Activated CD8-positive, alpha-beta T cell treated with anti-CD3 and anti-CD28 coated beads, Interleukin-2, amount 10 ng/mL, durations not matched to agents 7 days and 5 days (primary cell): Measurements from ENCODE around the gene BEST3. TPM values are rescaled to one million over a fixed set of nuclear protein-coding genes. Genes with fewer than 3 reads are reported as not detected.

Experiments
- ATAC-seq: fragments of 150-1000 bp; cut with Tn5 transposase; one replicate; pipeline ENCODE4 v1.10.0; 2021; ENCODE audit warnings: moderate library complexity
- CTCF ChIA-PET: fragments of 350-600 bp; sonication (Branson Sonifier 250); formaldehyde crosslinking; loops from one replicate; lab custom pipeline; 2021; ENCODE audit warnings: antibody characterized with exemption; lab: Charles Lee
- POLR2A ChIA-PET: fragments of 350-600 bp; sonication (Branson Sonifier 250); formaldehyde crosslinking; loops from one replicate; lab custom pipeline; 2021; ENCODE audit warnings: antibody characterized with exemption; lab: Charles Lee
- DNase-seq: peaks from one replicate; pipeline ENCODE4 v3.0.0-alpha.2; 2020
- H3K27ac Mint-ChIP-seq: one replicate; pipeline ENCODE4 v1.8.0; 2021; ENCODE audit warnings: mild to moderate bottlenecking, mixed read lengths
- H3K27me3 Mint-ChIP-seq: one replicate; pipeline ENCODE4 v1.8.0; 2021; ENCODE audit warnings: low read depth, mixed read lengths
- H3K36me3 Mint-ChIP-seq: one replicate; pipeline ENCODE4 v1.8.0; 2021; ENCODE audit warnings: low read depth, mixed read lengths
- H3K4me1 Mint-ChIP-seq: one replicate; pipeline ENCODE4 v1.8.0; 2021; ENCODE audit warnings: low read depth, mixed read lengths
- H3K4me3 Mint-ChIP-seq: one replicate; pipeline ENCODE4 v1.8.0; 2021; ENCODE audit warnings: mild to moderate bottlenecking, mixed read lengths
- H3K9me3 Mint-ChIP-seq: one replicate; pipeline ENCODE4 v1.8.0; 2022; ENCODE audit warnings: mixed read lengths; ENCODE audit not compliant: insufficient read depth
- total RNA-seq, 2 experiments: library from RNA; stranded (reverse); gene quantifications; one replicate each; pipeline ENCODE4 v1.2.3, GENCODE V29; 2021

BEST3 gene
- total RNA-seq, 2 experiments from 2014 or later: not detected

DNA sequence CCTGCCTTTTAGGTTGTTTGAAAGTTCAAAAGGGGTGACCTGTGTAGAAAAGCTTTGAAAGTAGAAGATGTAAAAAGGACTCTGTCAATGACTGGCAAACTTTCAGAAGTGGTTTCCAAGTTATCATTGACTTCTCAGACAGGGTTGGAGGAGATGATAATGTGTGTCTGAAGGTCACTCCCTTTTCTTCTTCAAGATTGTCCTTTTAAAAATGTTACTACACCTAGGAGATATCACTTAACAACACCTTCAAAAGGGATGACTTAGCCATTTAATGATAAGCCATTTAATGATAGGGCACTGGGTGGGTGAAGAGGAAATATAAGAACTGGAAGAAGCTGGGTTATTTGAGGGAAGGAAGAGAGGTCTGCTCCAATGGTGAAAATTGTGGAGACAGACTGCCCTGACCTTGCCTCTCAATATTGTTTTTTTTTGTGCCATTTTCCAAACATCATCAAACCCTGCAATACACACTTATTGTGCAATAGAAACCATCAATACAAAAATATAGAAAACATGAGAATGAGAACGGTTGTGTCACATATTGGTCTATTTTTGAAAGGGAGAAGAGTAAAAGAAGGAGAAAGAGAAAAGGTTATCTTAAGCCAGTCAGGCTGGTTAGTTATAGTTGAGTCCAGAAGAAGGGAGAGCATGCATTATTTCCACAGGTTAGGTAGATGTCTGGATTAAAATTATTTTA is 38.8 kb downstream of the BEST3 start:
- Mint-ChIP-seq H3K9me3 (no peaks in the 10 kb centered on the region), H3K4me3 (no peak overlapping the region), H3K4me1 (no peaks in the 10 kb centered on the region), H3K27ac (no peak overlapping the region), H3K27me3 (peaks cover 35% of the 10 kb centered on the region), H3K36me3 (no peaks in the 10 kb centered on the region)
- ChIA-PET CTCF (no interaction called here), POLR2A (no interaction called here)
- ATAC-seq: no peak
- no peak for DNase-seq

DNA sequence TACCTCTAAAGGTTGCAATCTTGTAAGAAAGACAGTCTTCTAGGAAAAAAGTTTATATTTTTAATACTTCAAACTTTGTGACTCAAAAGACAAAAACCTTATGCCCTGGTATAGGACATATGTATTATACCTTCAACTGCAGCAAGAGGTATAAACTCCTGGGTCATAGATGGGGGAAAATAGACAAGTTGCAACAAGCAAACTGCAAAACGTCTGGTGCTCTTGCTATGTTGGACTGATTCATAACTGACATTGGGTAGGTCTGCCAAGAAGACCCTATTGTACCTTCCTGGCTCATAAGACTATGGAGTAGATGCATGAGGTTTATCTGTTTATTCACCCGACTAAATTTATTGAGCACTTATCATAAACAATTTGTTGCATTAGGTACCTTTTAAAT is 40.9 kb downstream of the BEST3 start:
- CTCF ChIA-PET: no interaction called here
- Mint-ChIP-seq H3K9me3 (no peaks in the 10 kb centered on the region), H3K36me3 (no peaks in the 10 kb centered on the region), H3K4me1 (no peaks in the 10 kb centered on the region), H3K27ac (no peak overlapping the region), H3K4me3 (no peak overlapping the region), H3K27me3 (peaks cover 24% of the 10 kb centered on the region)
- no peak for ATAC-seq
- POLR2A ChIA-PET: no interaction called here
- DNase-seq: no peak

DNA sequence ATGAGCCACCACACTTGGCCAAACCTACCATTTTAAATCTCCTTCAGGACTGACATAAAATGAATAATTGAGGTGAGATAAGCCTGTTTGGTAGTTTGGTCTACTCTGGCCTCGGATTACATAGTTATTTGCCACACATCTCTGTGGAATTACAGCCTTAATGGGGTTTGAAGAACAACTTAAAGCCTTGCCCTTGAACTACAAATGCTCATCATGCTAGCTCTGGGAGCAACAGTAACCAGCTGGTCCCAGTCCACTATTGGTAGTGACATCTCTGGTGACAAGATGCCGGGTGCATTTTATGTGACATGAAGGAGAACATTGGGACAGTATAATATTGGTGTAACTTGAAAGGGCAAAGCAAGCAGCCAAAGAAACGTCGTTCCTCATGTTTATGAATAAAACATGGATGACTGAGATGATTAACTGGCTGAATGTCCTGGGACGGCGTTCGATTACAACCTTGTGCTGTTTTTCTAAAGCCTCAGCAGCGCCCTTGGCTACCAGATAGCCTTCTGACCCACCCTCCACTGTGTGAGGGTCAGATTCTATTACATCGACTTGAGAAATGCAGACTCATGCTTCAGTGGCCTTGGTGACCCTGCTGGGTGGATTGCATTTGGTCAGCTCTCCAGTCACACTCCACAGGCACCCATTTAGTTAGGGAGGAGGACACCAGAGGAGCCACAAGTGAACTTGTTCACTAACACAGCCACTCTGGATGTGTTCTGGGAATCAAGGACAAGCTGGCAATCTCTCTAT is 41.5 kb downstream of the BEST3 start:
- CTCF ChIA-PET: no interaction called here
- H3K27me3 Mint-ChIP-seq: peaks cover 21% of the 10 kb centered on the region
- ATAC-seq: no peak
- no peaks in the 10 kb centered on the region for H3K9me3 Mint-ChIP-seq
- H3K4me1 Mint-ChIP-seq: no peaks in the 10 kb centered on the region
- H3K27ac Mint-ChIP-seq: no peak overlapping the region
- H3K36me3 Mint-ChIP-seq: no peaks in the 10 kb centered on the region
- H3K4me3 Mint-ChIP-seq: no peak overlapping the region
- DNase-seq: no peak
- POLR2A ChIA-PET: no interaction called here

DNA sequence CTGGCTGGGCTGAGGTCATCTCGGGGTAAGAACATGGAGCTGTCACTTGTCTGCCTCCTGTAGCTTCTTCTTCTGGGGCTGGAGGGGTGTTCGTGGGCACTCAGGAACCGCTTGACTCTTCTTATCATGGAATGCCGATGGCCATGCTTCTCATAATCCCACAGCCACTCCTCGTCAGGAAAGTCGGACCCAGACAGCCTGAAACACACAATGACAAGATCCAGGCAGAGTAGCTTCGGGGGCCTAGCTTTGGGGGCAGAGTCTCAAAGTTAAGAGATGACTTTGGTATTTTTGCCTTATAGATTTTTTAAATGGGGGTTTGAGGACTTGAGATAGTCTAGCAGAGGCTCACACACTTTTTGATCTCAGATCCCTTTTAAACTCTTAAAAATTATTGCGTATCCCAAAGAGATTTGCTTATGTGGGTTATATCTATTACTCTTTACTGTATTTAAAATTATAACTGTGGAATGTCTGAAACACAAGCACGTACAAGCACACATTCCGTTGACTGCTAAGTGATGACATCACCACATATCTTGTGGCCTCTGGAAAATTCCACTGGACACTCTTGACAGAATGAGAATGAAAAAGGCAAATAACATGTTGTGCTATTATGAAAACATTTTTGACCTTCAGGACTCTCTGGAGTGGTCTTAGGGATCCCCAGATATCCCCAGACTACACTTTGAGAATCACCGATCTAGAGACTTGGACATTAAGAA is 43.3 kb downstream of the BEST3 start:
- no peaks in the 10 kb centered on the region for H3K9me3 Mint-ChIP-seq
- ChIA-PET CTCF (no interaction called here), POLR2A (no interaction called here)
- H3K27ac Mint-ChIP-seq: no peak overlapping the region
- no peak overlapping the region for H3K4me3 Mint-ChIP-seq
- no peak for DNase-seq
- no peaks in the 10 kb centered on the region for H3K36me3 Mint-ChIP-seq
- no peak for ATAC-seq
- H3K4me1 Mint-ChIP-seq: no peaks in the 10 kb centered on the region
- peaks cover 18% of the 10 kb centered on the region for H3K27me3 Mint-ChIP-seq

DNA sequence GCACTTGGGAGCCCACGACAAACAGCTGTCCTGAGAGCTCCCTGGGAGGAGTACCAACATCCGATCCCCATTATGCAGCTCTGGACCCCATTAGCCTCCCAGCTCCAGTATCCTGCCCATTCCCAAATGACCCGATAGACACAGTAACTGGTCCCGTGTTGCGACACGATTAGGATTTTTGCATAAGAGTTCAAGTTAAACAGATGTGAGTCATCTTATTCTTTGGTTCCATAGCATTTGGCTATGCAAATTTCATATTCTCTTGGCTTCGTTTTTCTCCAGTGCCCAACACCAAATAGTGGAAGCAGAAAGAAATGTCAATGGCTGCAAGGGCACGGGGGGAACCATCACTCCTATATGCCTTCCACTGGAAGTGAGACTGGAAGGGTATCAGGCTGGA is 45.4 kb downstream of the BEST3 start:
- DNase-seq: no peak
- Mint-ChIP-seq H3K27me3 (peaks cover 12% of the 10 kb centered on the region), H3K9me3 (no peaks in the 10 kb centered on the region), H3K36me3 (no peaks in the 10 kb centered on the region), H3K27ac (no peak overlapping the region), H3K4me3 (no peak overlapping the region), H3K4me1 (no peaks in the 10 kb centered on the region)
- ChIA-PET CTCF (no interaction called here), POLR2A (no interaction called here)
- no peak for ATAC-seq

DNA sequence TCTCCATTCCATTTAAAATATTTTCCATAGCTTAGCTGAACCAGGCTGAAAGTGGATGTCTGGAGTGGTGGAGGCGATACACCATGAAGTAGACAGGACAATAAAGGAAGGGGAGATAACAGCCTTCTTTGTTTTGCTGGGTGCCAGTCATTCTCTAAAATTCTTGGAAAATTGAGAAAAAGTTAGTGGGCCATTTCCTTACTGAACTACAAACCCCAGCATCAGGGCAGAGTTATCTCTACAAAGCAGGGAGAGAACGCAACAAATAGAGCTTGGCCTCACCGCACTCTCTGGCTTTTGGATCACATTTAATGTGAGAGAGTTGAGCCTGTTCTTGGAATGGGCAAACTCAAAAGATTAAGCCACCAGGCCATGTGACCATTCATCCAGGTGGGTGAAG is 47.2 kb downstream of the BEST3 start:
- no peaks in the 10 kb centered on the region for H3K4me1 Mint-ChIP-seq
- no peaks in the 10 kb centered on the region for H3K9me3 Mint-ChIP-seq
- ChIA-PET CTCF (interaction anchor here (1.0 to 1.2 kb wide), 2 partner anchors 12 to 13 kb away, joined by 3 to 4 read pairs; no protein-coding TSS in a partner anchor), POLR2A (interaction anchor here (0.9 kb wide), 1 partner anchor 11 kb away, joined by 3 read pairs; no protein-coding TSS in a partner anchor)
- no peak overlapping the region for H3K4me3 Mint-ChIP-seq
- H3K27ac Mint-ChIP-seq: no peak overlapping the region
- ATAC-seq (no peak), DNase-seq (no peak)
- no peaks in the 10 kb centered on the region for H3K36me3 Mint-ChIP-seq
- H3K27me3 Mint-ChIP-seq: peaks cover 17% of the 10 kb centered on the region

DNA sequence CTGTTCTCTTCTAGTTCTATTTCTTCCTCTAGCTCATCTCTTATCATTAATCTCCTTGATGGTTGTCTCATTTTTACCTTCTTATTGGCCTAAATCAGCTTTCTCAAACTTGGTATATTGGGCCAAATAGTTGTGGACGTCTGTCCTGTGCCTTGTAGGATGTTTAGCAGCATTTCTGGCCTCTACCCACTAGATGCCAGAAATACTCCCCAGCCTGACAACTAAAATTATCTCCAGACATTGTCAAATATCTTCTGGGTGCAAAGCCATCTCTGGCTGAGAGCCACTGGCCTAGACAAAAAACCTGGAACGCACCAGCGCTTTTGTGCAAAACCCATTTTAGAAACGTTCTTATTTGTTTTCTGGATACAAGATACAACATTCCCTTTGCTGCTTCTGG is 49.6 kb downstream of the BEST3 start:
- no peaks in the 10 kb centered on the region for H3K36me3 Mint-ChIP-seq
- no peak for DNase-seq
- no peaks in the 10 kb centered on the region for H3K9me3 Mint-ChIP-seq
- no peaks in the 10 kb centered on the region for H3K4me1 Mint-ChIP-seq
- ChIA-PET CTCF (no interaction called here), POLR2A (no interaction called here)
- no peak for ATAC-seq
- H3K27me3 Mint-ChIP-seq: peaks cover 17% of the 10 kb centered on the region
- H3K27ac Mint-ChIP-seq: no peak overlapping the region
- H3K4me3 Mint-ChIP-seq: no peak overlapping the region

DNA sequence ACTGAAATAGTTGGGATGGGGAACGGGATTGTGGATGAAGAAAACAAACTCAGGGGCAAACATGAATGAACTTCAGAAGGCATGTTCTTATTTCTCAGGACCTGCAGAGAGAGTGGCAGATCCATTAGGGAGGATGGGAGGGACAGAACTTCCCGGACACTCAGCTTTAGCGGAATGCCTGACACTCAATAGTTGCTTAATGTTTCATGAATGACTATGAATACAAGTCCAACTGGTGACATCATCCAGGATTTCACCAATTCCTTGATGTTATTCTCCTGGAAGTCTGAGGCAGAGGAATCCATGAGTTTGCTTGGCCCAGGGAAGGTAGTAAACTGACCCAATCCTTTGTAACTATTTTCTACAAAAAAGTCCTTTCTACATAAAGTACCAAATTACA is 50.6 kb downstream of the BEST3 start:
- H3K4me3 Mint-ChIP-seq: no peak overlapping the region
- ChIA-PET CTCF (no interaction called here), POLR2A (no interaction called here)
- peaks cover 17% of the 10 kb centered on the region for H3K27me3 Mint-ChIP-seq
- DNase-seq: no peak
- ATAC-seq: no peak
- no peaks in the 10 kb centered on the region for H3K9me3 Mint-ChIP-seq
- no peak overlapping the region for H3K27ac Mint-ChIP-seq
- H3K4me1 Mint-ChIP-seq: no peaks in the 10 kb centered on the region
- no peaks in the 10 kb centered on the region for H3K36me3 Mint-ChIP-seq

DNA sequence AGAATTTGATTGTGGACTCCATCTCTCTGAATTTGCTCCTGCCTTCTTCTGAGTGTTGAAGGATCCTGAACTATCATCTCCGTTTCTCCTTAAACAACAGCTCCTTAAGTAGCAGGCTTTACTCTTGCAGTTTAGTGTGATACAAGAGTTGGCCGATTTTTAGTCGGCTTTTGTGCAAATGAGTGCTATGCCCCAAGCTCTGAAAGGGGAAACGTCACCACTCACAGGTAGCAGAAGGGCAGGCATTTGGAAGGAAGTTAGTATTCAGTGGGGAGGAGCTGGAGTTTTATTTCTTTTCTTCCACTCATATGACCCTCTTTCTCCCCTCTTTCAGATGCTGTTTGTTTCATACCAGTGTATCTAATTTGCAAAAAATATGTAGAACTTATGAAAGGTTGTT is 51.9 kb downstream of the BEST3 start:
- DNase-seq: no peak
- no peak overlapping the region for H3K27ac Mint-ChIP-seq
- POLR2A ChIA-PET: no interaction called here
- no peaks in the 10 kb centered on the region for H3K4me1 Mint-ChIP-seq
- H3K4me3 Mint-ChIP-seq: no peak overlapping the region
- CTCF ChIA-PET: no interaction called here
- no peaks in the 10 kb centered on the region for H3K36me3 Mint-ChIP-seq
- peaks cover 17% of the 10 kb centered on the region for H3K27me3 Mint-ChIP-seq
- H3K9me3 Mint-ChIP-seq: no peaks in the 10 kb centered on the region
- ATAC-seq: no peak

DNA sequence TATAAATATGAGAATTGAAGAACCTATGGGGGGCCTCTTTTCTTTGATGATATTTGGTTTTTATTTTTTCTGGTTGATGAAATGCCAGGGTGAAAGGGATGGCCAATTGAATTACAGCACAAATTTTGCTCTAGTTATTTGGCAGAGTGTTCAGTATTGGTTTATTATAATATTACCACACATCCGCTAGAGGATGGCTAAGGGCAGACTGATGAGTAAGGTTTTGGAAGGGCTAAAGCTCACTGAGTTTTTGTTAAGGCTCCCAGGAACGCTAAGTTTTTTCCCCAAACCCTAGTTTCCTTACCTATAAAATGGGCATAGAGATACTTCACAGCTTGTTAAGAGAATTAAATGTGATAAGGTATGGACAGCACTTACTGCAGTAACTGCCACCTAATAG is 54.1 kb downstream of the BEST3 start:
- no peak overlapping the region for H3K27ac Mint-ChIP-seq
- ATAC-seq (no peak), DNase-seq (no peak)
- no peaks in the 10 kb centered on the region for H3K9me3 Mint-ChIP-seq
- no peaks in the 10 kb centered on the region for H3K36me3 Mint-ChIP-seq
- no peak overlapping the region for H3K4me3 Mint-ChIP-seq
- H3K27me3 Mint-ChIP-seq: peaks cover 12% of the 10 kb centered on the region
- no peaks in the 10 kb centered on the region for H3K4me1 Mint-ChIP-seq
- ChIA-PET CTCF (no interaction called here), POLR2A (no interaction called here)

DNA sequence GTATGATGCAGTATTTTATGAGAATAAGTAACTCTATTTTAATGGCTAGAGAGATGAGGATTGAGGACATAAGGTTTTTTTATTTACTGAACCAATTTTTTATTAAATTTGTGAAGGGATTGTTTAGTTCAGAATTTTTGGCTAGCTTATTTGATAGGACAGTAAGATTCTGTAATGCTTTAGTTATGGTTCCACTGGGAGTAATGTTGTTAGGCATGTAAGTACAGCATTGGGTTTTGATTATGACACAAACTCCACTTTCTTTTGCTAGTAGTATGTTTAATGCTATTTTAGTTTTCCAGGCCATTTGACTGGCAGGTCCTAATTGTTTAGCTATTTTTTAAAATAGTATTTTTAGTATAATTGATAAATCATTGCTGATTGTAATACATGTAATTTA is 54.6 kb downstream of the BEST3 start:
- Mint-ChIP-seq H3K27ac (no peak overlapping the region), H3K27me3 (peaks cover 10% of the 10 kb centered on the region), H3K36me3 (no peaks in the 10 kb centered on the region), H3K9me3 (no peaks in the 10 kb centered on the region), H3K4me1 (peaks cover 1% of the 10 kb centered on the region), H3K4me3 (no peak overlapping the region)
- CTCF ChIA-PET: interaction anchor here (0.7 kb wide), 1 partner anchor 488 kb away, joined by 3 read pairs; no protein-coding TSS in a partner anchor
- ATAC-seq (no peak), DNase-seq (no peak)
- POLR2A ChIA-PET: no interaction called here

DNA sequence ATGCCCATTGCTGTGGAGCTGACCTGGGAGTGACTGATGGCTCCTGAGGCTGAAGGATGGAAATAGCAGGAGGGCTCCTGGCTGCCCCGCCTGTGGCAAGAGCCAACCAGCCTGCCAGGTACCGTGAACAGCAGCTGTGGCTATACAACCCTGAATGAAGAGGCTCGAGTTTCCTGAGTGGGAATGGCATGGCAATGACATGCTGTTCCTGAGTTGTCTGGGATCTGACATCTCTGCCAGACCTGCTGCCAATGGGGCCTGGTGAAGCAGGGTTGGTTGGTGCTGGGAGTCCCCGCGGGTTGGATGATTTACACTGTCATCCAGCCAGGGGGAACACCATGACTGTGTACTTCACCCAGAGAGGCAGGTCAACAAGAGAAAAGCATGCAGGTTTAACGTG is 56.6 kb downstream of the BEST3 start:
- H3K36me3 Mint-ChIP-seq: no peaks in the 10 kb centered on the region
- H3K4me1 Mint-ChIP-seq: peaks cover 3% of the 10 kb centered on the region
- CTCF ChIA-PET: no interaction called here
- no peak overlapping the region for H3K27ac Mint-ChIP-seq
- ATAC-seq (no peak), DNase-seq (no peak)
- no peaks in the 10 kb centered on the region for H3K9me3 Mint-ChIP-seq
- POLR2A ChIA-PET: no interaction called here
- peaks cover 3% of the 10 kb centered on the region for H3K27me3 Mint-ChIP-seq
- H3K4me3 Mint-ChIP-seq: no peak overlapping the region
